Panc1 (cell line): ENCODE data around the gene RAB27B. TPM values are rescaled to one million over a fixed set of nuclear protein-coding genes. Genes with fewer than 3 reads are reported as not detected.

Experiments used
- ATAC-seq: fragments of 200-7000 bp; cut with Tn5 transposase; 2 replicates; pipeline ENCODE4 v1.9.1; 2020; ENCODE audit warnings: mild to moderate bottlenecking, moderate library complexity
- BruUV-seq: library from RNA; stranded (reverse); fragments of 400-500 nt; replicated peaks from 2 replicates; lab custom pipeline; 2021; lab: Mats Ljungman, UMichigan
- CTCF ChIA-PET: fragments of 300-600 bp; sonication (Branson Sonifier 250); formaldehyde crosslinking; loops from one replicate; lab custom pipeline; 2022; ENCODE audit warnings: antibody characterized with exemption; lab: Charles Lee
- POLR2A ChIA-PET: fragments of 300-600 bp; sonication (Branson Sonifier 250); formaldehyde crosslinking; loops from one replicate; lab custom pipeline; 2022; ENCODE audit warnings: antibody characterized with exemption; lab: Charles Lee
- DNase-seq: peaks from one replicate; pipeline ENCODE4 v3.0.0-alpha.2; 2010; ENCODE audit warnings: low read depth, low spot score
- H3K27ac ChIP-seq: 2 replicates; pipeline ENCODE4 v1.5.1; 2011; ENCODE audit warnings: mild to moderate bottlenecking, low read length, inconsistent platforms
- H3K27me3 ChIP-seq: fragments of 200-500 bp; sonication (Bioruptor generic); 2 replicates; pipeline ENCODE4 v1.6.0; 2014; ENCODE audit warnings: low read length, inconsistent platforms; ENCODE audit not compliant: control insufficient read depth, insufficient read depth
- H3K36me3 ChIP-seq: fragments of 200-500 bp; sonication (Bioruptor generic); 2 replicates; pipeline ENCODE4 v1.5.1; 2014; ENCODE audit warnings: inconsistent platforms, mild to moderate bottlenecking, low read length, moderate library complexity; ENCODE audit not compliant: control insufficient read depth, insufficient read depth
- H3K4me1 ChIP-seq: 2 replicates; pipeline ENCODE4 v1.5.1; 2011; ENCODE audit warnings: inconsistent platforms, mild to moderate bottlenecking, low read length, moderate library complexity; ENCODE audit not compliant: control insufficient read depth, insufficient read depth
- H3K4me3 ChIP-seq, 2 experiments: 2 replicates each; pipeline ENCODE4 v1.5.1; 2011 to 2012; ENCODE audit warnings: low read depth in 2 of 2, low read length in 2 of 2, mild to moderate bottlenecking in 2 of 2, inconsistent platforms in 1 of 2, moderate library complexity in 1 of 2
- H3K9me3 ChIP-seq: fragments of 200-500 bp; sonication (Bioruptor generic); 2 replicates; pipeline ENCODE4 v1.5.1; 2014; ENCODE audit warnings: low read depth, mild to moderate bottlenecking, inconsistent platforms, low read length, moderate library complexity; ENCODE audit not compliant: control insufficient read depth, insufficient read depth
- POLR2AphosphoS5 ChIP-seq: IDR thresholded peaks from 2 replicates; pipeline ENCODE4 v1.6.1; 2012; ENCODE audit warnings: mild to moderate bottlenecking, low read depth, low read length, moderate library complexity
- SIN3A ChIP-seq: IDR thresholded peaks from 2 replicates; pipeline ENCODE4 v1.6.1; 2012; ENCODE audit warnings: low read depth, mild to moderate bottlenecking, low read length, moderate library complexity, borderline replicate concordance; ENCODE audit not compliant: insufficient read depth
- TCF7L2 ChIP-seq: IDR thresholded peaks from 2 replicates; pipeline ENCODE4 v1.6.1; 2011; ENCODE audit warnings: mild to moderate bottlenecking, low read depth, low read length, inconsistent platforms
- in situ Hi-C: cut with HindIII; loops from 2 replicates; pipeline ENCODE4 v1.10.0; 2016; ENCODE audit warnings: low sequenced_read_pairs, low pct_unique_long_range_greater_than_20kb
- intact Hi-C: fragments of 100-400 bp; cut with micrococcal nuclease; formaldehyde crosslinking; loops from one replicate; pipeline ENCODE4 v1.10.0; 2022; ENCODE audit not compliant: unreplicated experiment
- total RNA-seq: library from RNA; stranded (reverse); gene quantifications from one replicate; pipeline ENCODE4 v1.2.1, GENCODE V29; 2021; ENCODE audit not compliant: unreplicated experiment
- TF ChIP-seq, protein P1 (sequence below): fragments of 450-650 bp; IDR thresholded peaks from 2 replicates; pipeline ENCODE4 v1.5.1; 2017; ENCODE audit warnings: mild to moderate bottlenecking
- TF ChIP-seq, protein P2 (sequence below), 2 experiments: IDR thresholded peaks; 2 replicates each; pipeline ENCODE4 v1.6.1; 2011 to 2012; ENCODE audit warnings: low read depth in 2 of 2, control low read depth in 1 of 2, low read length in 1 of 2, mild to moderate bottlenecking in 1 of 2, moderate library complexity in 1 of 2; ENCODE audit not compliant: insufficient read depth in 1 of 2

Gene RAB27B
- total RNA-seq, 1 experiment from 2014 or later = 3.9 TPM

DNA sequence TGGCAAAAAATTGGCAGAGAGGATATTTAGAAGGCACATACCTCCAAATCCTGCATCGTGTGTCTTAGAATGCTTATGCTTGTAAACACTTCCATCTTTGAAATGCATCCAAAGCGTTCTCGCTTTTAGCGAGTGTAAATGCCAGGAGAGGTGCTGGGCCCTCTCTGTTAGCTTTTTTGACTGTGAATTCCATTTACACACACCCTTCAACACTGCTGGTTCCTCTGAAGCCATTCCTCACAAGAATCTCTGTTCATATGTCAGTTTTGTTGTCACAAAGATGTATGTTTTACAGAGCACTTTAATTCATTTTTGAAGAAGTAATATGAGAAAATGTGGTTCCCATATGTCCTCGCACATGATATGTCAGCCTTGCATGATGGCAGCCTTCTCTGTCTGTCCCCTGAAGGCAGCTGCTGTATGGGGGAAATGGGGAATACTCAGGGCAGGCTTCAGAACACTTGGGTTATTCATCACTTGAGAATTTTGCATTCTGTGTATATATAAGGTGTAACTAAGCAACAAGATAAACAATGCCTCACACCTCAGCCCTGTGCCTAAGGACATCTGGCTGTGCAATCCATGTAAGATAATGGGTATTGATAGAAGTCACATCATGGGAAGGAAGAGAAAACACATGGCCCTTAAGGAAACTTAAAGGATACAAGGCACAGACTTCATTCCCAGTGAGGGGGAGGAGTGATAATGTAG is 52.3 kb downstream of the RAB27B start:
- Histone ChIP-seq H3K36me3 (no peaks in the 10 kb centered on the region), H3K4me1 (no peaks in the 10 kb centered on the region), H3K9me3 (no peaks in the 10 kb centered on the region), H3K4me3 (no peak overlapping the region), H3K27me3 (no peaks in the 10 kb centered on the region), H3K27ac (no peak overlapping the region)
- ATAC-seq (no peak), DNase-seq (no peak)
- in situ Hi-C loops (no loop called here), intact Hi-C loops (no loop called here)
- ChIA-PET CTCF (no interaction called here), POLR2A (no interaction called here)
- BruUV-seq = no TSS peak
- TF ChIP-seq, protein P1, sequence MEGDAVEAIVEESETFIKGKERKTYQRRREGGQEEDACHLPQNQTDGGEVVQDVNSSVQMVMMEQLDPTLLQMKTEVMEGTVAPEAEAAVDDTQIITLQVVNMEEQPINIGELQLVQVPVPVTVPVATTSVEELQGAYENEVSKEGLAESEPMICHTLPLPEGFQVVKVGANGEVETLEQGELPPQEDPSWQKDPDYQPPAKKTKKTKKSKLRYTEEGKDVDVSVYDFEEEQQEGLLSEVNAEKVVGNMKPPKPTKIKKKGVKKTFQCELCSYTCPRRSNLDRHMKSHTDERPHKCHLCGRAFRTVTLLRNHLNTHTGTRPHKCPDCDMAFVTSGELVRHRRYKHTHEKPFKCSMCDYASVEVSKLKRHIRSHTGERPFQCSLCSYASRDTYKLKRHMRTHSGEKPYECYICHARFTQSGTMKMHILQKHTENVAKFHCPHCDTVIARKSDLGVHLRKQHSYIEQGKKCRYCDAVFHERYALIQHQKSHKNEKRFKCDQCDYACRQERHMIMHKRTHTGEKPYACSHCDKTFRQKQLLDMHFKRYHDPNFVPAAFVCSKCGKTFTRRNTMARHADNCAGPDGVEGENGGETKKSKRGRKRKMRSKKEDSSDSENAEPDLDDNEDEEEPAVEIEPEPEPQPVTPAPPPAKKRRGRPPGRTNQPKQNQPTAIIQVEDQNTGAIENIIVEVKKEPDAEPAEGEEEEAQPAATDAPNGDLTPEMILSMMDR = no peak
- TF ChIP-seq SIN3A (no peak), POLR2AphosphoS5 (no peak), TCF7L2 (no peak)
- TF ChIP-seq, protein P2, sequence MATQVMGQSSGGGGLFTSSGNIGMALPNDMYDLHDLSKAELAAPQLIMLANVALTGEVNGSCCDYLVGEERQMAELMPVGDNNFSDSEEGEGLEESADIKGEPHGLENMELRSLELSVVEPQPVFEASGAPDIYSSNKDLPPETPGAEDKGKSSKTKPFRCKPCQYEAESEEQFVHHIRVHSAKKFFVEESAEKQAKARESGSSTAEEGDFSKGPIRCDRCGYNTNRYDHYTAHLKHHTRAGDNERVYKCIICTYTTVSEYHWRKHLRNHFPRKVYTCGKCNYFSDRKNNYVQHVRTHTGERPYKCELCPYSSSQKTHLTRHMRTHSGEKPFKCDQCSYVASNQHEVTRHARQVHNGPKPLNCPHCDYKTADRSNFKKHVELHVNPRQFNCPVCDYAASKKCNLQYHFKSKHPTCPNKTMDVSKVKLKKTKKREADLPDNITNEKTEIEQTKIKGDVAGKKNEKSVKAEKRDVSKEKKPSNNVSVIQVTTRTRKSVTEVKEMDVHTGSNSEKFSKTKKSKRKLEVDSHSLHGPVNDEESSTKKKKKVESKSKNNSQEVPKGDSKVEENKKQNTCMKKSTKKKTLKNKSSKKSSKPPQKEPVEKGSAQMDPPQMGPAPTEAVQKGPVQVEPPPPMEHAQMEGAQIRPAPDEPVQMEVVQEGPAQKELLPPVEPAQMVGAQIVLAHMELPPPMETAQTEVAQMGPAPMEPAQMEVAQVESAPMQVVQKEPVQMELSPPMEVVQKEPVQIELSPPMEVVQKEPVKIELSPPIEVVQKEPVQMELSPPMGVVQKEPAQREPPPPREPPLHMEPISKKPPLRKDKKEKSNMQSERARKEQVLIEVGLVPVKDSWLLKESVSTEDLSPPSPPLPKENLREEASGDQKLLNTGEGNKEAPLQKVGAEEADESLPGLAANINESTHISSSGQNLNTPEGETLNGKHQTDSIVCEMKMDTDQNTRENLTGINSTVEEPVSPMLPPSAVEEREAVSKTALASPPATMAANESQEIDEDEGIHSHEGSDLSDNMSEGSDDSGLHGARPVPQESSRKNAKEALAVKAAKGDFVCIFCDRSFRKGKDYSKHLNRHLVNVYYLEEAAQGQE (IDR thresholded peaks at IDR 0.05; ENCODE audit: insufficient read depth in 1 of 2, low read depth in 2 of 2, low read length in 1 of 2) = no peak

DNA sequence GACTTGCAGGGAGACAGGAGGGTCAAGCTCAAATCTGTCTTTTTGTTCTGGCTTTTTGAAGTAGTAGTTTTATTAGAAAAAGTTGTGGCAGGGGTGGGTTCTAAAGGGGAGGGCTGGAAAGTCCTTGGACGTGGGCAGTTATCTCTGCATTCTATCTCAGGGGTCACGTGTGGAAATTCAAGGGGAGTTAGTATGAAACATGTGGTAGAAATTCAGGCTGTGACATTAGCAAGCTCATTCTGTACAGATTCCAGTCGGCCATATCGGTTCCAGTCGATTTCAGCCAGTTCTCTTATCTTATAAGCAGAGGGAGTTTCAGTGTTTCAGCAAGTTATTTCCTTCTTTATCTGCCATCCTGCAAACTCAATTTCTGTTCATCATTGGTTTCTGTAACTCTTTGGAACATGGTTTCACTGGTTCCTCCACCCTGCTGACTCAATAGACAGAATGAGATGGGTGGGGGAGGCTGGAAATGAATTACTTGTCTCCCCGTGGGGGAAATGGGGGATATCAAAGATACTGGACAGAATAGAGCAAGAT is 53.0 kb downstream of the RAB27B start:
- ATAC-seq = no peak

More for the DNA sequence above, 53.0 kb downstream of the RAB27B start:
- Histone ChIP-seq H3K27ac (no peak overlapping the region), H3K36me3 (no peaks in the 10 kb centered on the region), H3K27me3 (no peaks in the 10 kb centered on the region), H3K4me3 (no peak overlapping the region), H3K4me1 (no peaks in the 10 kb centered on the region), H3K9me3 (no peaks in the 10 kb centered on the region)
- intact Hi-C loops (no loop called here), in situ Hi-C loops (no loop called here)
- ChIA-PET CTCF (no interaction called here), POLR2A (no interaction called here)
- no peak for DNase-seq
- TF ChIP-seq, protein P1 = no peak
- TF ChIP-seq SIN3A (no peak), POLR2AphosphoS5 (no peak), TCF7L2 (no peak)
- TF ChIP-seq, protein P2 (IDR thresholded peaks at IDR 0.05; ENCODE audit: insufficient read depth in 1 of 2, low read depth in 2 of 2, low read length in 1 of 2) = no peak
- BruUV-seq = no TSS peak
